ENCODE data around the gene CD82.
"Not testable (repeated sequence)": the region's sequence is repeated elsewhere in the genome, so short reads cannot be mapped to it uniquely, and the experiment has no call there.

Gene CD82

DNA sequence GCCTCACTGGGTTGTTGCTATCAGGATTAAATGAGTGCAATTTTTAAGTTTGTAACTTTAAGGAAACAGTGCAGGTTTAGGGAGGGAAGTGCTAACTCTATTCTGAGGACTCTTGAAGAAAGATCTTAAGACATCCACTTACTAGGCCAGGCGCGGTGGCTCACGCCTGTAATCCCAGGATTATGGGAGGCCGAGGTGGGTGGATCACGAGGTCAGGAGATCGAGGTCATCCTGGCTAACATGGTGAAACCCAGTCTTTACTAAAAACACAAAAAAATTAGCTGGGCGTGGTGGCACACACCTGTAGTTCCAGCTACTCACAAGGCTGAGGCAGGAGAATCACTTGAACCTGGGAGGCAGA, 5.5 kb upstream of the CD82 start:
- DNase-seq (ENCODE audit: low read depth in 2 of 2) = not testable (repeated sequence)

DNA sequence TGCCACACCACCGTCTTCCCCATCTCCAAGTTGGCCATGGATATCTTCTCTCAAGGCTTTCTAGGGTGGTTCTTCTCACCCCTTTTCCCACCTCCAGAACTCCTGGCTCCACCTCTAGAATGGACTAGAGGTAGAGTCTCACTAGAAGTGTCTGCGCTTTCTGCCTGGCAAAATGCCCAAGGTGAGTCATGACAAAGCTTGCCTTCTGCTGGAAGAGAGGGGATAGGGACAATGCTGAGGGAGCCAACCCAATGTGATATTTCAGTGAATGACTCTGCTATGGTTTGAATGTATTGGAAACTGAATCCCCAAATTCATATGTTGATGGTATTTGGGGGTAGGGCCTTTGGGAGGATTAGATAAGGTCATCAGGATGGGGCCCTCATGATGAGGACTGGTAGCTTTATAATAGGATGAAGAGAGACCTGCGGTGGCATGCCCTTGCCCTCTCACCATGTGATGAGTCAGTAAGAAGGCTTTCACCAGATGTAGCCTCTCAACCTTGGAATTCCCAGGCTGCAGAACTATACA, 4.1 kb upstream of the CD82 start:
- DNase-seq (ENCODE audit: low read depth in 2 of 2) = no peak

DNA sequence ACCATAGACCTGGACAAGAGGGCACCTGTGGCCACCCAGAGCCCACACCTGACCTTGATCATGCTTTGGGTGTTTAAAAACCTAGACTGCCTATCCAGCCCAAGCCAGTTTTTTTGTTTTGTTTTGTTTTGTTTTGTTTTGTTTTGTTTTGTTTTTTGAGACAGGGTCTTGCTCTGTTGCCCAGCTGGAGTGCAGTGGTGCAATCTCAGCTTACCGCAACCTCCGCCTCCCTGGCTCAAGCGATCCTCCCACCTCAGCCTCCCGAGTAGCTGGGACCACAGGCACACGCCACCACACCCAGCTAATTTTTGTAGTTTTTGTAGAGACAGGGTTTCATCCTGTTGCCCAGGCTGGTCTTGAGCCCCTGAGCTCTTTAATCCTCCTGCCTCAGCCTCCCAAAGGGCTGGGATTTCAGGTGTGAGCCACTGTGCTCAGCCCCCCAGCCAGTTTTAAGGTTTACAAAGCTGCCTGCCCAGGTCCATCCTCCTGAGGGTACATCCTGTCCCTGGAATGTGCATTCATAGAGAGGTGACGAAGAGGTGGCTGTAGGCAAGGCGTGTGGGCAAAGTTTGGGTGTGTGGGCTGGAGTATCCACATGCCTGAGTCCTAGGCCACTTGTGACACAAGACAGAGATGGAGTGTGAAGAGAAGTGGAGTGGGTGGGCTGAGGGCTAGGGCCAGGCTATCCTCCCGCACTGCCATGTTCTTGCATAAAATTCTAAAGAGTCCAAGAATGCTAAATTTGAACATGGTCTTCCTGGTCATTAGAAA, 3.3 kb upstream of the CD82 start:
- DNase-seq (ENCODE audit: low read depth in 2 of 2) = no peak

DNA sequence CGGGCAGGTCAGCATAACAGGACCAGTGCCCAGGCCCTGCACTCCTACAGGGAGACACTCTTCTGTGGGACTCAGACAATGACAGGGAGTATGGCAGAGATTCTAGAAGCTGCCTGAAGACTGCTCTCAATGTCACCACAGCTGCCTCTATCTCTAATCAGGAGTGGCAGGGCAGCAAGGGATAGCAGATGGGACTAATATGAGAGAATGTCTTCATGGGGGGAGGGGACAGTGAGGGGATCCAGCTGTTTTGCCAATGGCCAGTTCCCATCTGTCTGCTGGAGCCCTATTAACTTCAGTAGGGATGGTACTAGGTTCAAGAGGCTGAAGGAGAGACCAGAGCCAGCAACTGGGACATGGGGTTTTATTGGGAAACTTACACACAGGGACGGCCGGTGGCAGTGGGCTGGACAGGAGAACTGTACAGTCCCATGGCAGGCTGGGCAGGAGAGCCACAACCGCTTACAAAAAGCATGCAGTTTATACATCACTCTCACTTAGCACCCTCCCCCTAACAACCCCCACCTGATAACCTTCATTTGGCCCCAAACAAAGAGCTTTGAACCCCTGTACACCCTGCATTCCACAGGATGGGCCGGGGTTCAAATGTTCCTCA, 2.5 kb upstream of the CD82 start:
- no peak for DNase-seq (ENCODE audit: low read depth in 2 of 2)

DNA sequence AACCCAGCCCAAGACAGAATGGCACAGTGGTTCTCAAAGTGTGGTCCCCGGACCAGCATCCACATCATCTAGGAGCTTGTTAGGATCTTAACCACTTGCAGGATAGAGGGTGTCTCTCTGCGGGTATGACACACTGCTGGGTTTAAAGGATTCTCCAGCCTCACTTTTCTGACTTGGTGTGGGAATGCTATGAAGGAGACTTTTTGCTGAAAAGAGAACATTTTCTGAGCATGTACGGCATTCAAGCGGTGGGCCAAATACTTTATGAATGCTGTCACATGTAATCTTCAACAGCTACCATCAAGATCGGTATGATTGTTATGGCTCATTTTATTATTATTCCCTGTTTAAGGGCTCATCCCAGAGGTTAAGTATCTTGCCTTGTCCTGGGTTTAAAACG, 1.8 kb upstream of the CD82 start:
- DNase-seq (ENCODE audit: low read depth in 2 of 2) = no peak

DNA sequence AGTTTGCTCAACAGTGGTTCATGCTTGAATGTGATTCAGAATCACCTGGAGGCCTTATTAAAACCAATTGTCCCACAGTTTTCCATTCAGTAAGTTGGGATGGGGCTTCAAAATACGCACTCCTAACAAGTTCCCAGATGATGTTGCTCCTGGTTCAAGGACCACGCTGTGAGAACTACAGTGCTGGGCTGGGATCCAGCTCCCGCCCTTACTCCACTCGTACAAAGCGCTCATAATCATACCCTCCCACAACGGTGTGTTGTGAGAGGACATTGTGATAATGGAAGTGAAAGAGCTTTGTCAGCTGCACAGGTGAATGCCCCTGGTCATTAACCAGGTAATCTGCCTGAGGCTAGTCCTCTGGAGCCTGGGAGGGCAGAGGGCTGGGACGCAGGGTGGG, 1.3 kb upstream of the CD82 start:
- no peak for DNase-seq (ENCODE audit: low read depth in 2 of 2)

DNA sequence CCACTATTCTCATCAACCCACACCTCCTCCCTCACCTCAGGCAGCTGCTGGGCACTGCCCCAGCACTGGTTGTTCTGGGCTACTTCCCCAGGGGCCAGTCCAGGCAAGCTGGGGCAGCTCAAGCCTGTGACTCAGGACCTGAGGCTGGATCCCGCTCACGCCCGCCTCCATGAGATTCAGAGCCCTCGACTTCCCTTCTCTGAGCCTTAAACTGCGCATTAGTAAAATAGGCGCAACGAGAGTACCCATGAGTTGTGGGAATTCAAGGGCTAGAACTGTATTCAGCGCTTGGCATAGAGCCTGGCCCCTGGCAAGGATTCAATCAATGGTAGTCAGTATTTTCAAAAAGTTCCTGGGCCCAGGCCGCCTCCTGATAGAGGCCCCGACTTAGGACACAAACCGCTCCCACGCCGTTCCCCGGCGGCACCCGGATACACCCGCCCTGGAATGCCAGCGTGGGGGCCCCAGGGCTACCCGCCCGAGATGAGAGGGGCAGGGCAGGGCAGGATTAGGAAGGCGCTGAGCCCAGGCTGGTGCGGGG, 723 bp upstream of the CD82 start:
- no peak for DNase-seq (ENCODE audit: low read depth in 2 of 2)

DNA sequence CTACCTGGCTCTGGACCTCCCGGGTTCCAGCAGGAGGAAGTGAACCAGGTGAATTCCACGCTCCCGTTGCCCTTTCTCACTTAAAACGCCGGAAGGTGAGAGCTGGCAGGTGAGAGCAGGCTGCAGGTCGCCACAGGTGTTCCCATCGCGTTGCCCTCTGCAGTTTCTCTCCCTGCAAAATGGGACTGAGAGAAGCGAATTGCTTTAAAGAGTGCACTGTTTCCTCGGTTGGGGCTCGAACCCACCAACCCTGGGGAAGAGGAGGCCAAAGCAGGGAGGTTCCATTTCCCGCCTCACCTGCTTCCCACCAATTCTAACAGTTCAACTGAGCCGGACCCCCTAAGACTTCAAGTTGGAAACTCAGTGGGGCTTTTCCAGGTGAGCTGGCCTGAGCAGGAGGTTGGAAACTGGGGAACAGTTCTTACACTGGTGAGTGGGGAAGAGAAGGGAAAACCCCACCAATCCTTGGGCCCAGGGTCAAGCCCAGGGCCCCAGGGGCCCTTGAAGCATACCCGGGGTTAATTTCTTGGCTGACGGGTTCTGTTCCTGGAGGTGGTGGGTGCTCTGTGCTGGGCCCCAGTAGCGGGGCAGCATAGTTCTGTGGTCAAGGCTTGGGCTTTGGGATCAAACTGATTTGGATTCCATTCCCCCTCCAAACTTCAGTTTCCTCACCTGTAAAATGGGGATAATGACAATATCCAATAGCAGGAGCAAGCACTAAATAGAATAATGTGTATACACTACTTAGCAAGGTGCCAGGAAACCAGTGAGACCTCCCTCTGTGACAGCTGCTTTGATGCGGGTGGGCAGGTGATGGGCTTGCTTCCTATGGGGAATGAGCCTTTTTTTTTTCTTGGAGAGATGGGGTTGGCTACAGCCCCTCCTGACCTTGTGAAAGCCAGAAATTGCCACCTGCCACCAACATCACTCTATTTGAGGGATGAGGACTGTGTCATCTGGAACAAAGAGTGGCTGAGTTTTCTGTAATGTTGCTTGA, 788 bp downstream of the CD82 start:
- DNase-seq (ENCODE audit: low read depth in 2 of 2) = no peak

DNA sequence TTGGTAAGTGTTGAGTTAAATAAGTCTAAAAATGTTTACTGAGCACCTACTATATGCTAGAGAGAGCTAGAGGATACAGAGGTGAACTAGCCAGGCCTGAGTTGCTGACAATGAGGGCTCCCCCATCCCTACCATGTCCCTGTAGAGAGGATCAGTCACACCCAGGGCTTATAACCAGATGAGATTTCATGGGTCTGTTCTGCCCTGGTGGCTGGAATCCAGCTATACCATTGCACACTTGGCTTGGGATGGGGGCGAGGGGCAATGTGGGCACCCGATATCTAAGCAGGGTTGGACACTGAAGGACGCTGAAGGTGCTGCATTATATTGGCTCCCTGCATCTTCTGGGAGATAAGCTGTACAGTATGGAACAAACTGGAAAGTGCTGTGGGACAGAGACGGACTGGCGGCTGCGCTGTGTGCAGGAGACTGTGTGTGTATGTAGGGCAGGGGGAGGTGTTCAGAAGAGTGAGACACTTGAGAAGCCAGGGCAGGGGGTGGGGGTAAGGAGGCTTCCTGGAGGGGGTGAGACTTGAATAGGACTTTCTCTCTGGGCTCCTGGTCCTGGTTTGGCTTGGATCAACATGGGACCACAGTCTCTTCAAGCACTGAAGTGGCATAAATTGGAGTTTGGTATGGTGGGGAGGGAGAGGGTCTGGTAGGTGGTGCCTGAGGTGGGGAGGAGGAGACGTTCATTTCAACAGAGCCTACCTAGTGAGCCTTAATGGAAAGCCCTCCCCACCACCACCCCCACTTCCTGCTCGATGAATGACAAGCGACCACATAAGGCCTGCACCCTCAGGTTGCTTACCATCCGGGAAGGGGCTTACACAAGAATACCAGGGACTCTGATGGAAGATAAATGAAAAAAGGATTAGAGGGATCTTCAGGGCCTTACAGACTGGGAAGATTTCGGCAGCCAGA, 1.8 kb downstream of the CD82 start:
- no peak for DNase-seq (ENCODE audit: low read depth in 2 of 2)

DNA sequence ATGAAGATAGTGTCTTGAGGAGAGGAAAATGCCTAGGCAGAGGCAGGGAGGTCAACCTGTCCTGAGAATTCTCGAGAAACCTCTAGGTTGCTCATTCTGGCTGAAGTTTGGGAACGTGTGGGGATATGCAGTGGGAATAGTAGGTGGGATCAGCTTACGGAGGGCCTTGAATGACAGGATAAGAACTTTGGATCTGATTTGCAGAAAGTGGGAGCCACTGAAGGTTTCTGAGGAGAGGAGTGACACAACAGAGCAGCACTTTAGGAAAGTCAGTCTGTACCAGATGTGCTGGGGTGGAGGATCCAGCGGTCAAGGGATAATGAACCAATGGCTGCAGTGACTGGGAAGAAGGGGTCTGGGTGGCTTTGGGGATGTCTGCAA, 2.4 kb downstream of the CD82 start:
- no peak for DNase-seq (ENCODE audit: low read depth in 2 of 2)

DNA sequence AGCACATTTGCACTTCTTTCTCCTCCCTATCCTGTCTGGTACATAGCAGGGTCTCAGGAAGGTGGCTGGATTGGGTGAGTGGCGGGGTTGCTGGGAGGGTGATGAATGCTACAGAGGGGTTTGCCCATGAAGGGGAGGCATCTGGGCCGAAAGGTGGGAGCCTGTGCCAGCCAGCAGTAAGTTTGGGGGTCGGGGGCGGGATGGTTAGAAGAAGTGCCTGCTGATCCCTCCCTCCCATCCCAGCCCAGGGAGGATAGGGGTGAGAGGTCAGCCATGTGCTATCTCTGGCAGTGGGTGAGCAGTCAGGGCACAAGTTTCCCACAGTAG, 2.8 kb downstream of the CD82 start:
- DNase-seq (ENCODE audit: low read depth in 2 of 2) = no peak

DNA sequence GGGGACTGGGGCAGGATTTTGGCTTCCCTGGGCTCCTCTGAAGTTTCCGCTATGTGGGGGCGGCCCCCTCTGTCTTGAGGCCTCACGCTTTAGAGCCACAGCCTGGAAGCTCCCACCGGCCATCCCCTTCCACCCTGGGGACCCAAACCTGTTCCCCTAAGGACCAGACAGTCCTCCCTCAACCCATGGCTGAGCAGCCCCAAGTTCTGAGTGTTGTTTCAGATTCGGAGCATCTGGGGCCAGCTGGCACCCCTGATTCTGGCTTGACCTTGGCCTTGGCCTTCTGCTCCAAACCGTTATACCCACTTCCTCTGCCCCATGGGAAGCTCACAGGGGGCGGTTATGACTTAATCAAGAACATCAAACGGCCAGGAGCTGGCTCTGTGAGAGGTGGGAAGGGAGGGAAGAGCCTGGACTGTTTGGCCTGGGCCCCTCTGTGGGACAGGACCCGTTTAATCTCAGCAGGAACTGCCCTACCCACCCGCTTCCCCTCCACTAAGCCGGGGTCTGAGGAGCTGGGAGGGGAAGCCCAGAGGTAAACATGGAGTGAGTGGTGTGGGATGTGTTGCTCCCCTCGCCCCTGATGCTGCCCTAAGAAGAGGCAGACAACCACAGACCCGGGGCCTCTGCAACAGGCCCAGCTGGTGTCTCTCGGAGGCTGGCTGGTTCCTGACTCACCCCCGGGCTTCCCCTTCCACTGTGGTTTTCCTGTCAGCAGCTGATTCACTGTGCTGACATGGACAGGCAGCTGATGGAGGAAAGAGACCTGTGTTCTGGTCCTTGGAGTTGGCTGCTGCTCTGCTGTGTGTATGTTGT, 3.4 kb downstream of the CD82 start:
- DNase-seq (ENCODE audit: low read depth in 2 of 2) = peak; percentile 71

DNA sequence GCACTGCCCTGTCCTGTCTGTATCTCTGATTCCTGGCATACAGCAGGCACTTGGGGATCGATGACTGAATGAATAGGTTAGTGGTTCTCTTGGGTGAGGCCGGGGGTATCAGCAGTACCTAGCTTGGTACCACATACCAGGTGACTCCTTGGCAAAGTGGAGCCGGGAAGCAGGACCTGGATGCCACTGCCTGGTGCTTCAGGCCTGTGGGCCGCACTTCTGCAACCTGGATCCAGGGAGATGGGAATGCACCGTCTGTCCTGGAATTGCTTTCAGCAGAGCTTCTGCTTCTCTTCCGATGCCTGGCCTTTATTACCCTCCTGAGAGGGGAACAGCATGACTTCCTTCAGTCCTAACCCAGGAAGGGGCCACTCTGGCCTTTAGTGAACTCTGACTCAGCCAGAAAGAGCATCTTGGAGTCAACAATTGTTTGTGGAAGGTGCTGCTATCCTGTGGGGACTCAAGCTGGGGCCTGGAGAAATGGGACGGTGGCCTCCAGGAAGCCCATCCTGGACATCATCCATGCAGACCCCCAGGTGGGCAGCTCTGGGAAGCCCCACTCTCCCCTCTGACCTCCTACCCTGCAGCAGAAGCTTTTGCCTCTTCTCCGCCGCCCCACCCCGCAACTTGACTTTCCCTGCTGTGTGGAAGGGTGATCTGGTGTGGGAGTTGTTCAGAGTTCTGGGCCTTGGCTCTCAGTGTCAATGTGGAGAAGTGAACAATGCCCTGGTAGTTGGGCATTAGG, 5.1 kb downstream of the CD82 start:
- no peak for DNase-seq (ENCODE audit: low read depth in 2 of 2)

DNA sequence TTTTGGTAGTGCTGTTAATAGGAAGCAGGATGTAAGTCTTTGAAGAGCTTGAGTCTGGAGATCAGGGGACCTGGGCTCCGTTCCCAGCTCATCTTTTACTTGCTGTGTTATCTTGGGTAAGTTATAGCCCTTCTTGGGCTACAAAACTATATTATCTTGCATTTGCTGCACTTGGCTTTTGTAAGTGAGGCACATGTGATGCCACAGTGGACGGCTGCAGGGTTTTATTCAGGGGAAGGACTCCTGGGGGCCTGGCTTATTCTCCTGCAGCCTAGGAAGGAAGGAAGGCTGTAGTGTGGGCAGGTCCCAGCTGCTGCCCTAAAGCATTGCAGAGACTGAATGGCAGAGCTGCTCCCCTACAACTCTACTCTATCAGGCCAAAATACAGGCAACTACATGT, 6.4 kb downstream of the CD82 start:
- no peak for DNase-seq (ENCODE audit: low read depth in 2 of 2)

DNA sequence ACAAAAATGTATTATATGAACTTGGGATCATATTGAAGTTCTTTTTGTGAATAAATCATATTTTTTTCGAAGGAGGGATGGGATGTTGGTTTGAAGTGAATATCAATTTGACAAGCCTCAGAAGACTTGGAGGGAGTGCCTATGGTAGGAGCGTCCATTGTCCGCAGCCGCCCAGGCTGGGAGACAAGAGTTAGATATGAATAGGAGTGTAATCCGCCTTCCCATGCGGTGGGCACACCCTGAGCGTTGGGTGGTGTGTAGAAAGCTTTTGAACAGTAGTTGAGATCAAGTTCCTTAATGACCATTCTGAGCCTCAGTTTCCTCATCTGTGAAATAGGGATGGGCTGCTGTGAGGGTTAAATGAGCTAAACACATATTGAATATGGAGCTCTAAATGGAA, 7.0 kb downstream of the CD82 start:
- no peak for DNase-seq (ENCODE audit: low read depth in 2 of 2)

DNA sequence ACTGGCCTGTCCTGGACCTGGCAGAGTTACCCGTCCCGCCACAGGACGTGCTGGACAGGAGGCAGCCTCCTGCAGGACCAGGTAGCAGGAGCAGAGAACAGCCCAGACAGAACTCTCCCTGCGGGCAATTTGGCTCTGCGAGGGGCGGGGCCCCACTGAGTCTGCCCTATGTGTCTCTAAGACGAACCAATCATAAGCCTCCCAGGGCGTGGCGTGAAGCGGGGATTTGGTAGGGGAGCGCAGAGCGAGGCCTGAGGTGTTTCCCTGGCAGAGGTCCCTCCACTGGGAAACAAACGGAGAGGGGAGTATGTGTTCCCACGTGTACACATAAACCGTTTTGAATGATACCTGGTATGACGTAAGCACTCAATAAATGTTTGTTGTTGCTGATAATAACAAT, 7.4 kb downstream of the CD82 start:
- DNase-seq (ENCODE audit: low read depth in 2 of 2) = no peak

DNA sequence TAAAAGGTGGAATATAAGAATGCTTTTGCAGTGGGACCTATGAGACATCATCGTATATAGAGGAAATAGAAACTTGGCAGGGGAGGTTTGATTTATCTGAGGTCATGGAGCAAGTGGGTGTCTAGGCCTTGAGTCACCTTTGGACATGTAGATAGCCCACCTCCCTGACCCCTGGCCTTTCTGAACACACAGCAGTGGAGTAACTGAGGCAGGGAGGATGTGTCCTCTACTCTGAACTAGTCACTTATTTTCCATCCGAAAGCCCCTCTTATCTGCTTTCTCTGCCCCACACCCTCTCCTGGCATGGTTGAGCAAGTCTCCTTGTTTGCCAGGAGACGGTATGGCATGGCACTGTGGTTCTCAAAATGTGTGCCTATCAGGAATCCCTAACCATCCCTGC, 7.9 kb downstream of the CD82 start:
- DNase-seq (ENCODE audit: low read depth in 2 of 2) = no peak

DNA sequence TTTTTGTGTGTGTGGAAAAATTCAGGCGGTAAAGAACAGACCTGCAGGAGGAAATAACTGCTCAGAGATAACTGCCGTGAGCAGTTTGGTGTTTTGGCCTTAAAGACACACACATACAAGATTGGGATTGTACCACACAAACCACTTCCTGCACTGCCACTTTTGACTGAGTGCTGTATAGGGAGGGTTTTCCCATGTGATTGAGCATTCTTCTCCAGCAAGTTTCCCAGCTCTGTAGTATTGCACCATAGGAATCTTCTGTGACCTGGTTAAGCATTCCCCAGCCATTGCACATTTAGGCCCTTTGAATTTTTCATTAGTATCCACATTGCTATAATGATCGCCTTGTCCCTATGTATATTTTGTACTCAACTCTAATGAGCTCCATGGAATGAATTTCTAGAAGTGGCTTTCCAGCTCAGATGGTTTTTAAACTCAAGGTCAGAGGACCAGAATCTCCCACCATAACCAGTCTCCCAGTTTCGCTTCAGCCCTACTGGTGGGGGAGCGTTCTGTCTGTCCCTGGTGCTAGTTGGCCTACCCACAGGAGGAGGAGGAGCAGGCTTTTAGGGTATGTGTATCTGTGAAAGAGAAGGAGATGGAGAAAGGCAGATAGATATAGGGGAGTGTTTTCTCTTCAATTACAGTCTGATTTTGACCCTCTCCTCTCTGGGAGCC, 9.3 kb downstream of the CD82 start:
- DNase-seq (ENCODE audit: low read depth in 2 of 2) = no peak

DNA sequence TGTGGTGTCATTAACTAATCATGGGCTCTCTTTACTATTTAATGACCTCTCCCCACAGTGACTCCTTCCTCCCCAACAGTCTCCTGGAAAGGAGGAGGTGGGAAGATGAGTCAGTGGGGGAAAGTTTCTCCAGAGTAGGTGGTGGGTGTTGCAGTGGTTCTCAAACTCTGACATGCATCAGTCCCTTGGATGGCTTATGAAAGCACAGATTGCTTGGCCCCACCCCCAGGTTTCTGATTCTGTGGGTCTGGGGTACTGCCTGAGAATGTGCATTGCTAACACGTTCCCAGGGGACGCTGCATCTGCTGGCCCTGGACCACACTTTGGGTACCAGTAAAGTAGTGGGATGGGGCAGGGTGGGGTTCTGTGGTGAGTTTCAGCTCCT, 9.8 kb downstream of the CD82 start:
- no peak for DNase-seq (ENCODE audit: low read depth in 2 of 2)
